ENCODE measurements around the gene ADAMTSL1.

The ADAMTSL1 gene

GRCh38 chr9:18798508-18799290 lies 324.7 kb downstream of the ADAMTSL1 start:
- Mint-ChIP-seq H3K4me1 (no peaks in the 10 kb centered on the region), H3K27ac (no peak overlapping the region), H3K36me3 (no peaks in the 10 kb centered on the region), H3K9me3 (no peaks in the 10 kb centered on the region), H3K27me3 (peaks cover 3% of the 10 kb centered on the region), H3K4me3 (no peak overlapping the region)

GRCh38 chr9:18799428-18799827 lies 325.5 kb downstream of the ADAMTSL1 start:
- Mint-ChIP-seq H3K27ac (no peak overlapping the region), H3K9me3 (no peaks in the 10 kb centered on the region), H3K36me3 (no peaks in the 10 kb centered on the region), H3K4me1 (no peaks in the 10 kb centered on the region), H3K4me3 (no peak overlapping the region), H3K27me3 (peaks cover 3% of the 10 kb centered on the region)

GRCh38 chr9:18800579-18800978 lies 326.6 kb downstream of the ADAMTSL1 start:
- peaks cover 3% of the 10 kb centered on the region for H3K27me3 Mint-ChIP-seq
- no peaks in the 10 kb centered on the region for H3K36me3 Mint-ChIP-seq
- H3K4me1 Mint-ChIP-seq: no peaks in the 10 kb centered on the region
- H3K27ac Mint-ChIP-seq: no peak overlapping the region
- no peaks in the 10 kb centered on the region for H3K9me3 Mint-ChIP-seq
- H3K4me3 Mint-ChIP-seq: no peak overlapping the region

GRCh38 chr9:18805386-18805785 lies 331.4 kb downstream of the ADAMTSL1 start:
- Mint-ChIP-seq H3K9me3 (no peaks in the 10 kb centered on the region), H3K36me3 (no peaks in the 10 kb centered on the region), H3K27ac (no peak overlapping the region), H3K4me3 (no peak overlapping the region), H3K4me1 (no peaks in the 10 kb centered on the region), H3K27me3 (peaks cover 6% of the 10 kb centered on the region)

GRCh38 chr9:18806232-18807080 lies 332.5 kb downstream of the ADAMTSL1 start:
- Mint-ChIP-seq H3K4me3 (no peak overlapping the region), H3K9me3 (no peaks in the 10 kb centered on the region), H3K27me3 (peaks cover 4% of the 10 kb centered on the region), H3K4me1 (no peaks in the 10 kb centered on the region), H3K27ac (no peak overlapping the region), H3K36me3 (no peaks in the 10 kb centered on the region)

- H3K9me3 Mint-ChIP-seq: no peaks in the 10 kb centered on the region
- H3K27ac Mint-ChIP-seq: no peak overlapping the region
- H3K27me3 Mint-ChIP-seq: peaks cover 9% of the 10 kb centered on the region
- no peaks in the 10 kb centered on the region for H3K36me3 Mint-ChIP-seq
- no peak overlapping the region for H3K4me3 Mint-ChIP-seq
- no peaks in the 10 kb centered on the region for H3K4me1 Mint-ChIP-seq
Observed at GRCh38 chr9:18810581-18810980, 336.6 kb downstream of the ADAMTSL1 start.

GRCh38 chr9:18811171-18811570 lies 337.2 kb downstream of the ADAMTSL1 start:
- Mint-ChIP-seq H3K9me3 (no peaks in the 10 kb centered on the region), H3K27me3 (peaks cover 12% of the 10 kb centered on the region), H3K27ac (no peak overlapping the region), H3K4me3 (no peak overlapping the region), H3K4me1 (no peaks in the 10 kb centered on the region), H3K36me3 (no peaks in the 10 kb centered on the region)

- H3K4me3 Mint-ChIP-seq: no peak overlapping the region
- H3K27me3 Mint-ChIP-seq: peaks cover 4% of the 10 kb centered on the region
- H3K36me3 Mint-ChIP-seq: no peaks in the 10 kb centered on the region
- H3K4me1 Mint-ChIP-seq: no peaks in the 10 kb centered on the region
- H3K9me3 Mint-ChIP-seq: no peaks in the 10 kb centered on the region
- no peak overlapping the region for H3K27ac Mint-ChIP-seq
Observed at GRCh38 chr9:18819418-18819817, 345.5 kb downstream of the ADAMTSL1 start.

- peaks cover 6% of the 10 kb centered on the region for H3K4me1 Mint-ChIP-seq
- no peaks in the 10 kb centered on the region for H3K36me3 Mint-ChIP-seq
- no peak overlapping the region for H3K27ac Mint-ChIP-seq
Observed at GRCh38 chr9:18820566-18821095, 346.7 kb downstream of the ADAMTSL1 start.

GRCh38 chr9:18821788-18822187 lies 347.8 kb downstream of the ADAMTSL1 start:
- H3K36me3 Mint-ChIP-seq: no peaks in the 10 kb centered on the region
- no peak overlapping the region for H3K27ac Mint-ChIP-seq
- H3K27me3 Mint-ChIP-seq: no peaks in the 10 kb centered on the region
- no peaks in the 10 kb centered on the region for H3K9me3 Mint-ChIP-seq
- H3K4me1 Mint-ChIP-seq: peaks cover 17% of the 10 kb centered on the region
- H3K4me3 Mint-ChIP-seq: no peak overlapping the region

More at GRCh38 chr9:18820566-18821095, 346.7 kb downstream of the ADAMTSL1 start:
- Mint-ChIP-seq H3K9me3 (no peaks in the 10 kb centered on the region), H3K27me3 (peaks cover 3% of the 10 kb centered on the region), H3K4me3 (no peak overlapping the region)

- Mint-ChIP-seq H3K27me3 (no peaks in the 10 kb centered on the region), H3K9me3 (no peaks in the 10 kb centered on the region), H3K27ac (no peak overlapping the region), H3K36me3 (no peaks in the 10 kb centered on the region), H3K4me3 (no peak overlapping the region), H3K4me1 (peaks cover 17% of the 10 kb centered on the region)
Observed at GRCh38 chr9:18822850-18823249, 348.9 kb downstream of the ADAMTSL1 start.

GRCh38 chr9:18824095-18824666 lies 350.2 kb downstream of the ADAMTSL1 start:
- Mint-ChIP-seq H3K9me3 (no peaks in the 10 kb centered on the region), H3K4me3 (no peak overlapping the region), H3K4me1 (peaks cover 17% of the 10 kb centered on the region), H3K36me3 (no peaks in the 10 kb centered on the region), H3K27me3 (no peaks in the 10 kb centered on the region), H3K27ac (no peak overlapping the region)

GRCh38 chr9:18825656-18826170 lies 351.8 kb downstream of the ADAMTSL1 start:
- no peak overlapping the region for H3K4me3 Mint-ChIP-seq
- H3K27ac Mint-ChIP-seq: peak overlapping the region; percentile 73
- peaks cover 17% of the 10 kb centered on the region for H3K4me1 Mint-ChIP-seq
- no peaks in the 10 kb centered on the region for H3K9me3 Mint-ChIP-seq
- H3K36me3 Mint-ChIP-seq: no peaks in the 10 kb centered on the region
- H3K27me3 Mint-ChIP-seq: no peaks in the 10 kb centered on the region

GRCh38 chr9:18826248-18826647 lies 352.3 kb downstream of the ADAMTSL1 start:
- no peaks in the 10 kb centered on the region for H3K27me3 Mint-ChIP-seq
- H3K4me3 Mint-ChIP-seq: no peak overlapping the region
- H3K4me1 Mint-ChIP-seq: peaks cover 17% of the 10 kb centered on the region
- no peaks in the 10 kb centered on the region for H3K9me3 Mint-ChIP-seq
- H3K36me3 Mint-ChIP-seq: no peaks in the 10 kb centered on the region
- no peak overlapping the region for H3K27ac Mint-ChIP-seq

GRCh38 chr9:18829066-18829465 lies 355.1 kb downstream of the ADAMTSL1 start:
- no peak overlapping the region for H3K27ac Mint-ChIP-seq
- no peaks in the 10 kb centered on the region for H3K9me3 Mint-ChIP-seq
- no peaks in the 10 kb centered on the region for H3K36me3 Mint-ChIP-seq
- H3K4me3 Mint-ChIP-seq: no peak overlapping the region
- H3K27me3 Mint-ChIP-seq: no peaks in the 10 kb centered on the region
- H3K4me1 Mint-ChIP-seq: peaks cover 17% of the 10 kb centered on the region

Data from activated naive CD4-positive, alpha-beta T cell treated with anti-CD3 and anti-CD28 coated beads, Interleukin-2, amount 50 U/mL, for 24 hours (primary cell).